Lower leg skin (tissue), 4 donors: ENCODE measurements around the gene GINS1. TPM values are rescaled to one million over a fixed set of nuclear protein-coding genes. Genes with fewer than 3 reads are reported as not detected.

Source experiments
- DNase-seq, 2 donors: peaks; one replicate each; pipeline ENCODE4 v3.0.0-alpha.2; 2019; ENCODE audit warnings: low spot score in 2 of 2
- H3K4me3 ChIP-seq: fragments of 200-600 bp; sonication (generic); 2 replicates; pipeline ENCODE4 v1.5.1; 2017; ENCODE audit warnings: mild to moderate bottlenecking, low read depth; ENCODE audit not compliant: poor library complexity, severe bottlenecking
- CTCF ChIP-seq, 3 donors: fragments of 450-650 bp; IDR thresholded peaks; one replicate each; pipeline ENCODE4 v1.5.1; 2016; ENCODE audit warnings: antibody characterized with exemption in 3 of 3, mild to moderate bottlenecking in 3 of 3, moderate library complexity in 2 of 3
- POLR2A ChIP-seq, 2 donors: fragments of 450-650 bp; IDR thresholded peaks; one replicate each; pipeline ENCODE4 v1.6.1; 2016 to 2017; ENCODE audit warnings: antibody characterized with exemption in 2 of 2, mild to moderate bottlenecking in 1 of 2, moderate library complexity in 1 of 2
- WGBS, 2 donors: methylation state at CpG; one replicate each; pipeline ENCODE4 v1.1.5; 2018; 5-methylcytosine and 5-hydroxymethylcytosine counted together
- intact Hi-C: fragments of 100-400 bp; cut with DNase I; formaldehyde crosslinking; loops from one replicate; pipeline ENCODE4 v1.15.0; 2023; ENCODE audit warnings: low total_unique reads
- total RNA-seq, 4 donors: library from RNA; depleted of rRNA; stranded (reverse); fragments of >200 nt; gene quantifications; one replicate each; pipeline ENCODE4 v1.1.0, GENCODE V29; 2016

The GINS1 gene
- total RNA-seq, 4 donors from 2014 or later: 0.63 to 2.8 (median 1.4) TPM

GRCh38 chr20:25402583-25402982 lies 4.9 kb upstream of the GINS1 start:
- intact Hi-C loops: no loop called here
- 95 to 97% methylated on average over 7 of the region's 7 CpGs for WGBS, 2 donors
- DNase-seq: no peak
- no peak overlapping the region for H3K4me3 ChIP-seq
- no peak for TF ChIP-seq CTCF (IDR thresholded peaks at IDR 0.05)
- TF ChIP-seq POLR2A (IDR thresholded peaks at IDR 0.05): no peak

DNA sequence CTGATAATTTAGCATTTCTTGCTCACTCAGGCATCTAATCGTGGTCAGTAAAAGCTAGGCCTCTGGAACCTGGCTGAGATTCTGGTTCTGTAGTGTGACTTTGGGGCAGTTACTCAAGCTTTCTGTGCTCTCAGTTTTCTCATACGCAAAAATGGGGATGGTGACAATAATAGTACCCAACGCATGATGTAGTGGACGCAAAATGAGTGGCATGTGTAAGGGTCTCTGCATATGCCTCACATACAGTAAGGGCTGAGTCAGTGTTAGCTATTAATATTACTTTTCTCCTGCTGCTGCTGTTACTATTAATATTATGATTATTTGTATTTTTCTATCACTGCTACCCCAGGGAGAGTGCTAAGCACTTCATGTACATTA lies 686 bp downstream of the GINS1 start:
- WGBS, 2 donors: 3 to 5% methylated on average over 4 of the region's 4 CpGs
- no peak overlapping the region for H3K4me3 ChIP-seq
- TF ChIP-seq POLR2A (IDR thresholded peaks at IDR 0.05): no peak
- TF ChIP-seq CTCF (IDR thresholded peaks at IDR 0.05): no peak
- DNase-seq: no peak
- intact Hi-C loops: no loop called here

- intact Hi-C loops: no loop called here
- TF ChIP-seq POLR2A (IDR thresholded peaks at IDR 0.05): no peak
- TF ChIP-seq CTCF (IDR thresholded peaks at IDR 0.05): no peak
- DNase-seq: no peak
- WGBS, 2 donors: 90 to 91% methylated on average over 5 of the region's 5 CpGs
- no peak overlapping the region for H3K4me3 ChIP-seq
Measured at GRCh38 chr20:25408890-25409289, 1.4 kb downstream of the GINS1 start.

DNA sequence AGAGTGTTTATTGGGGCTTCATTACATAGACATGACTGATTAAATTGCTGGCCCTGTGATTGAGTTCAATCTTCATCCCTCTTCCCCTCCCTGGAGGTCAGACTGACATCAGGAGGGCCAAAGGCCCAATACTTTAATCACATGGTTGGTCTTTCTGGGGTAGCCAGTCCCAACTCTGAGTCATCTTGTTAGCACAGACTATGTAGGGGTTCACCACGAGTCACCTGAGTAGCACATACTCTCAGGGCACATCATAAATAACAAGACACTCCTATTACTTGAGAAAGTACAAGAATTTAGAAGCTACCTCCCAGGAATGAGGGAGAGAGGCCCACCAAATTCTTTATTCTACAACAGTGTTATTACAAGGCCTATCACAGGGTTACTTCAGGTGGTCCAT lies 11.3 kb downstream of the GINS1 start:
- DNase-seq: no peak
- intact Hi-C loops: no loop called here
- TF ChIP-seq CTCF (IDR thresholded peaks at IDR 0.05): no peak
- no peak for TF ChIP-seq POLR2A (IDR thresholded peaks at IDR 0.05)
- H3K4me3 ChIP-seq: no peak overlapping the region
- 81 to 82% methylated on average over 1 of the region's 1 CpG for WGBS, 2 donors

DNA sequence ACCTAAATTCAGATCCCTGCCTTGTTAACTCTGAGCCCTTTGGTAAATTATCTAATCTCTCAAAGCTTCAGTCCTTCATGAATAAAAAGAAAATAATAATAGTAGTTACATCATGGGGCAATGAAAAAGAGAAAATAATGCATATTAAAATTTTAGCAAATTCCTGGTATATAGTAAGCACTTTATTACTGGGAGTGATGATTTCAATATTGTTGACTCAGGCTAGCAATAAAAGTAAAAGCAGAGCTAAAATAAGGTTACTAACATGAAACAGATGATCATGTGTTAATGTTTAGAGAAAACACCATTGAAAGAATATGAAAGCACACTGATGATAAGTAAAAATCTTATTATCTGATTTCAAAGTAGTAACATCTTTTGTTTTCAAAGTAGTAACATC lies 13.6 kb downstream of the GINS1 start:
- DNase-seq: no peak
- TF ChIP-seq CTCF (IDR thresholded peaks at IDR 0.05): no peak
- TF ChIP-seq POLR2A (IDR thresholded peaks at IDR 0.05): no peak
- intact Hi-C loops: no loop called here
- H3K4me3 ChIP-seq: no peak overlapping the region

GRCh38 chr20:25422032-25422431 lies 14.6 kb downstream of the GINS1 start:
- intact Hi-C loops: no loop called here
- no peak overlapping the region for H3K4me3 ChIP-seq
- 86 to 88% methylated on average over 4 of the region's 4 CpGs for WGBS, 2 donors
- no peak for DNase-seq
- no peak for TF ChIP-seq CTCF (IDR thresholded peaks at IDR 0.05)
